Activated CD8-positive, alpha-beta memory T cell treated with anti-CD3 and anti-CD28 coated beads for 4 hours (primary cell): ENCODE results near the gene SUGP2.
A peak's percentile ranks its signal among the peaks of the same experiment; 100 is the strongest.

Source experiments
- DNase-seq, 2 donors: peaks; one replicate each; pipeline ENCODE4 v3.0.0-alpha.2; 2020; ENCODE audit warnings: low read depth in 2 of 2

The SUGP2 gene

GRCh38 chr19:19059837-19060611 lies 26.7 kb upstream of the SUGP2 start:
- DNase-seq, result no peak

GRCh38 chr19:19059018-19059836 lies 25.9 kb upstream of the SUGP2 start:
- DNase-seq, result no peak

GRCh38 chr19:19057720-19058119 lies 24.4 kb upstream of the SUGP2 start:
- DNase-seq, result no peak

- DNase-seq, result no peak
These were observed 24.0 kb upstream of the SUGP2 start for GRCh38 chr19:19057317-19057716.

- DNase-seq, result no peak
These were observed 23.4 kb upstream of the SUGP2 start for GRCh38 chr19:19056636-19057275.

- DNase-seq, result no peak
These were observed 22.4 kb upstream of the SUGP2 start for GRCh38 chr19:19055701-19056100.

- DNase-seq, result no peak
These were observed 21.7 kb upstream of the SUGP2 start for GRCh38 chr19:19054939-19055440.

GRCh38 chr19:19054315-19054938 lies 21.1 kb upstream of the SUGP2 start:
- no peak for DNase-seq

GRCh38 chr19:19053508-19054314 lies 20.4 kb upstream of the SUGP2 start:
- DNase-seq, result no peak

- DNase-seq, result no peak
These were observed 19.6 kb upstream of the SUGP2 start for GRCh38 chr19:19052921-19053320.

GRCh38 chr19:19051478-19052213 lies 18.3 kb upstream of the SUGP2 start:
- no peak for DNase-seq

- DNase-seq, result no peak
These were observed 17.4 kb upstream of the SUGP2 start for GRCh38 chr19:19050731-19051130.

GRCh38 chr19:19050104-19050503 lies 16.8 kb upstream of the SUGP2 start:
- no peak for DNase-seq

GRCh38 chr19:19049406-19049805 lies 16.1 kb upstream of the SUGP2 start:
- no peak for DNase-seq

GRCh38 chr19:19043881-19044280 lies 10.6 kb upstream of the SUGP2 start:
- DNase-seq, result no peak

- DNase-seq, result no peak
These were observed 10.2 kb upstream of the SUGP2 start for GRCh38 chr19:19043481-19043880.

- no peak for DNase-seq
These were observed 9.5 kb upstream of the SUGP2 start for GRCh38 chr19:19042732-19043280.

- no peak for DNase-seq
These were observed 7.1 kb upstream of the SUGP2 start for GRCh38 chr19:19040417-19040816.

- DNase-seq, result no peak
These were observed 6.6 kb upstream of the SUGP2 start for GRCh38 chr19:19039901-19040300.

GRCh38 chr19:19034204-19034624 lies 897 bp upstream of the SUGP2 start:
- peak; percentile 36 to 63 for DNase-seq
